ENCODE data around the gene GTF2A2. TPM values are rescaled to one million over a fixed set of nuclear protein-coding genes. Genes with fewer than 3 reads are reported as not detected.

GTF2A2 gene
- total RNA-seq (10 to 100 TPM; 11.7 to 24.9 TPM), polyA plus RNA-seq (100 to 1,000 TPM in 1 of 2 donors, 10 to 100 TPM in 1; 29.6 to 101 TPM)

GRCh38 chr15:59656897-59657634, at the start of gene GTF2A2:
Gene GTF2A2, minus strand, starts transcription at chr15:59657515. Its CDS starts 5,238 bp downstream, at chr15:59652277.
- Histone ChIP-seq H3K4me3 (ENCODE audit: low read depth in 1 of 3, low read length in 3 of 3) (peak within 1 kb of the TSS; percentile 81 to 94 (median 85)), H3K9ac (ENCODE audit: low read depth in 1 of 2, low read length in 2 of 2) (peak within 1 kb of the TSS; percentile 81 to 87), H3K27ac (ENCODE audit: low read depth in 1 of 2, low read length in 2 of 2) (peak within 1 kb of the TSS; percentile 36 to 75), H3K36me3 (ENCODE audit: control insufficient read depth in 4 of 4, insufficient read depth in 3 of 4, low read depth in 1 of 4, low read length in 3 of 4) (peaks cover 0 to 12% (median 5%) of the 10 kb centered on the region in 4 donors), H3K9me3 (ENCODE audit: control insufficient read depth in 4 of 4, low read length in 3 of 4) (no peaks in the 10 kb centered on the region), H3K4me1 (ENCODE audit: control insufficient read depth in 4 of 4, insufficient read depth in 4 of 4, low read length in 3 of 4) (peaks cover 9 to 37% (median 29%) of the 10 kb centered on the region in 4 donors), H3K27me3 (ENCODE audit: control insufficient read depth in 4 of 4, insufficient read depth in 4 of 4, low read length in 3 of 4) (no peaks in the 10 kb centered on the region)
- DNase-seq (ENCODE audit: low spot score), result peak; percentile 93
- TF ChIP-seq YY1 (IDR thresholded peaks at IDR 0.05) (peak; percentile 78), FOXA2 (IDR thresholded peaks at IDR 0.05) (no peak), HNF4G (IDR thresholded peaks at IDR 0.05) (no peak), GABPA (IDR thresholded peaks at IDR 0.05 in 1 of 2, conservative IDR thresholded peaks at IDR 0.05 in 1 of 2) (peak; percentile 79 to 94), MAX (IDR thresholded peaks at IDR 0.05) (peak; percentile 64), REST (IDR thresholded peaks at IDR 0.05) (peak; percentile 73), SP1 (IDR thresholded peaks at IDR 0.05) (peak; percentile 57), JUND (IDR thresholded peaks at IDR 0.05) (peak in 1 of 2 donors; percentile 35), RAD21 (IDR thresholded peaks at IDR 0.05) (peak; percentile 19 to 23), EGR1 (IDR thresholded peaks at IDR 0.05; ENCODE audit: low read depth in 2 of 2) (peak in 1 of 2 donors; percentile 26), NR2F2 (IDR thresholded peaks at IDR 0.05) (no peak), TAF1 (conservative IDR thresholded peaks at IDR 0.05) (peak; percentile 88), RXRA (IDR thresholded peaks at IDR 0.05) (peak in 1 of 2 donors; percentile 17), ATF3 (IDR thresholded peaks at IDR 0.05) (no peak)
- WGBS, result under 1% methylated on average over 59 of the region's 59 CpGs

GRCh38 chr15:59703979-59704796, 46.9 kb upstream of the GTF2A2 start:
- 82% methylated on average over 6 of the region's 6 CpGs for WGBS
- Histone ChIP-seq H3K27ac (ENCODE audit: low read depth in 1 of 2, low read length in 2 of 2) (no peak overlapping the region), H3K36me3 (ENCODE audit: control insufficient read depth in 4 of 4, insufficient read depth in 3 of 4, low read depth in 1 of 4, low read length in 3 of 4) (no peaks in the 10 kb centered on the region), H3K4me1 (ENCODE audit: control insufficient read depth in 4 of 4, insufficient read depth in 4 of 4, low read length in 3 of 4) (no peaks in the 10 kb centered on the region), H3K27me3 (ENCODE audit: control insufficient read depth in 4 of 4, insufficient read depth in 4 of 4, low read length in 3 of 4) (no peaks in the 10 kb centered on the region), H3K9ac (ENCODE audit: low read depth in 1 of 2, low read length in 2 of 2) (no peak overlapping the region), H3K9me3 (ENCODE audit: control insufficient read depth in 4 of 4, low read length in 3 of 4) (no peaks in the 10 kb centered on the region), H3K4me3 (ENCODE audit: low read depth in 1 of 3, low read length in 3 of 3) (no peak overlapping the region)
- no peak for DNase-seq (ENCODE audit: low spot score)
- TF ChIP-seq NR2F2 (IDR thresholded peaks at IDR 0.05) (no peak), TAF1 (conservative IDR thresholded peaks at IDR 0.05) (no peak), MAX (IDR thresholded peaks at IDR 0.05) (no peak), GABPA (IDR thresholded peaks at IDR 0.05 in 1 of 2, conservative IDR thresholded peaks at IDR 0.05 in 1 of 2) (no peak)

All from liver (tissue), 9 donors.